GM19043 (cell line): ENCODE data around the gene CYP2R1.
A peak's percentile ranks its signal among the peaks of the same experiment; 100 is the strongest.

ENCODE experiments used
- ATAC-seq: cut with Tn5 transposase; IDR thresholded peaks from one replicate; pipeline ENCODE4 v1.9.1; 2021; ENCODE audit warnings: low read depth; ENCODE audit not compliant: unreplicated experiment

The CYP2R1 gene, protein sequence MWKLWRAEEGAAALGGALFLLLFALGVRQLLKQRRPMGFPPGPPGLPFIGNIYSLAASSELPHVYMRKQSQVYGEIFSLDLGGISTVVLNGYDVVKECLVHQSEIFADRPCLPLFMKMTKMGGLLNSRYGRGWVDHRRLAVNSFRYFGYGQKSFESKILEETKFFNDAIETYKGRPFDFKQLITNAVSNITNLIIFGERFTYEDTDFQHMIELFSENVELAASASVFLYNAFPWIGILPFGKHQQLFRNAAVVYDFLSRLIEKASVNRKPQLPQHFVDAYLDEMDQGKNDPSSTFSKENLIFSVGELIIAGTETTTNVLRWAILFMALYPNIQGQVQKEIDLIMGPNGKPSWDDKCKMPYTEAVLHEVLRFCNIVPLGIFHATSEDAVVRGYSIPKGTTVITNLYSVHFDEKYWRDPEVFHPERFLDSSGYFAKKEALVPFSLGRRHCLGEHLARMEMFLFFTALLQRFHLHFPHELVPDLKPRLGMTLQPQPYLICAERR

DNA sequence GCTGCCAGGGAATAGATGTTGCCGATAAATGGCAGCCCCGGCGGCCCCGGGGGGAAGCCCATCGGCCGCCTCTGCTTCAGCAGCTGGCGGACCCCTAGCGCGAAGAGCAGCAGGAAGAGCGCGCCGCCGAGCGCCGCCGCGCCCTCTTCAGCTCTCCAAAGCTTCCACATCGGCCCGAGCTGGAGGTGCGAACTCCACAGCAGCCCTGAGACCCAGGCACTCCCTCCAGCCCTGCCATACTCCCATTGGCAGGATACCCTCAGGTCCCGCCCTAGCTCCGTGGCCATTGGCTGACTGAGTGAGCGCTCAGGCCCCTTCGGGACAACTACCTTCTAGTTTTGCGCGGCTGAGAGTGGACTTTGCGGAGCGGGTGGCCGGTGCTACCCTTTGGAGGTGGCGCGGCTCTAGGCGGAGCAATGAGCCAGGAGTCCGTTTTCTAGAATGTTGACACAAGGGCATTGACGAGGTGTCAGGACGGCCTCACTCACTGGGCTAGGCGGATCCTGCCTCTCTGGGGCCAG is at the start of gene CYP2R1:
Gene CYP2R1, minus strand, starts transcription at position 196 of the 521 bp plus-strand sequence. Its CDS starts 26 bp downstream, at position 170.
- ATAC-seq, result peak; percentile 93

DNA sequence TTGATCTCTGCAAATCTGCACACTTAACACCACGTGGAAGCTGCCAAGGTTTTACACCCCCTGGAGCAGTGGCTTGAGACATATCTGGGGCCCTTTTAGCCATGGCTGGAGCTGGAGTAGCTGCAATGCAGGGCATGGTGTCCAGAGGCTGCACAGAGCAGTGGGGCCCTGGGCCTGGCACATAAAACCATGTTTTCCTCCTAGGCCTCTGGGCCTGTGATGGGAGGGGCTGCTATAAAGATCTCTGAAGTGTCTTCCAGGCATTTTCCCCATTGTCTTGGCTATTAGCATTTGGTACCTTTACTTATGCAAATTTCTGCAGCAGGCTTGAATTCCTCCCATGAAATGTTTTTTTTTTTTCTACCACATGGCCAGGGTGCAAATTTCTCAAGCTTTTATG is 46.9 kb upstream of the CYP2R1 start:
- no peak for ATAC-seq

DNA sequence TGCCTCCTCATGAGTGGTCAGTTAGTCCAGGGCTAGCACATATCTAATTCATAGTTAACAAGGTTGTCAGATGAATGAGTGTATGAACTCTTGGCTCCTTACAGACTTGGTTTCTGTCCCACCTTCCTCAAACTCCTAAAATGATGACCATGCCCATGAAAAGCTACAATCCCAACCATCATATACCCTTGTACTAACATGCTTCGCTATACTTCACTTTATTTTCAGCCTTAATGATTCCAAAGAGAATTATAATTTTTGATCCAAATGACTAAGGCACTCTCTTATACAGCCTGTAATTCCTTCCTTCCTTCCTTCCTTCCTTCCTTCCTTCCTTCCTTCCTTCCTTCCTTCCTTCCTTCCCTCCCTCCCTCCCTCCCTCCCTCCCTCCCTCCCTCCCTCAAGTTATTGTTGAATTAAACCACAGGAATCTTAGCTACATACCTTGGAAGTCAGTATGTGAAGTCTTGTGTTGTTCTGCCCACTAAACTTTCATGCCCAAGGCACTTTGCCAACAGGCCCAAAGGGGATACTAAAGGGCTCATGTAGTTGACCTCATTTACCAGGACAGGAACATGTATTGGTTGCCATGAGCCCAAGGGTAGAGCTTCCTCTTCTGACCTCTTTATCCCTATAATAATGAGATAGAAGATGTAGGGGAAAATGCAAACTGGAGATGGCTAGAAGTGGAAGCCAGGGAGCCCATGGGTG is 42.8 kb upstream of the CYP2R1 start:
- no peak for ATAC-seq

DNA sequence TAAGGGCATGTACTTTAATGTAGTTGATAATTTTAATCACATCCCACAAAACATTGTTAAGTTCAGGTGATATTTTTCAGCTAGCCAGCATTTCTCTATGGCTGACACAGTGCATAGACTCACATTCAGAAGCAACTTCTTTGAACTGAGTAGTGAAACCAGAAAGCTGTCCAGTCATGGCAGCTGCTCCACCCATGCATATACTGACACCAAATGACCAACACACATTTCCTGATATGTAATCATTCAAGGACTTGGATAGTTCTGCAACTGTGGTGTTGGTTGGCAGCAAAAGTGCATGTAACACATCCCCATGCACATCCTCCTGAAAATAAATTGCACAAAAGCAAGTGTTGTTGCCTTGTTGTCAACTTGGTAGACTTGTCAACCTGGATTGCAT is 40.4 kb upstream of the CYP2R1 start:
- ATAC-seq, result no peak

DNA sequence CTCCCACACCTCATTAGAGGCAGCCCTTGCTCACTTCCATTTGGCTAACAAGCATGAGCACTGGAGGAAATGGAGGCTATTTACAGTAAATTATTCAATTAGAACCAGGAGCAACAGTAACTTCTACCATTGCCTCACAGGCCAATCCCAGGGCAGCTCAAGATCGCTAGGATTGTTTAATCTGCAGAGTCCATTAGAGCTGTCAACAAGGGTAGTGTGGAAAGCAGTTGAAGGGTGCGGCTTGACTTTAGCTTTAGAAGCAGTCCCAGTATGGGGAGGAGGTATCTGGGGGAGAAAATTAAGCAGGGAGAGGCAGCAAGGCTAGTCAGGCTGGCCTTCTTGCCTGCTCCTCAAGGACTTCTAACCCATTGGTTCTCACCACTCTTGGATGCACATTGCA is 38.3 kb upstream of the CYP2R1 start:
- no peak for ATAC-seq

DNA sequence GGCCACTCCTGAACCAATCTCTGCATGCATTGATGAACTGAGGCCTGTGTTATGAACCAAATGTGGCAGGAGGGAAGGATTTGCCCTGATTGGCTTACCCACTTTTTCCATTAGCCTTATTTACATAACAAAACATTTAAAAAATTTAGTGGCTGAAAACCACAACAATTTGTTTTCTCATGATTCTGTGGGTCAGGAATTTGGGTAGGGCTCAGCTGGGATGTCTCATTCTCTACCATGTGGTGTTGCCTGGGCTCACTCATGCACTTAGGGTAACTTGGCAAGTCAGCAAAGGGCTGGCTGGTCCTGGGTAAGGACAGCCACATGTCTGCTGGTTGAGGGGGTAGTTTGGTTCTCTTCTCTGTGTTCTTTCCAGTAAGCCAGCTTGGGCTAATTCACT is 35.1 kb upstream of the CYP2R1 start:
- no peak for ATAC-seq

DNA sequence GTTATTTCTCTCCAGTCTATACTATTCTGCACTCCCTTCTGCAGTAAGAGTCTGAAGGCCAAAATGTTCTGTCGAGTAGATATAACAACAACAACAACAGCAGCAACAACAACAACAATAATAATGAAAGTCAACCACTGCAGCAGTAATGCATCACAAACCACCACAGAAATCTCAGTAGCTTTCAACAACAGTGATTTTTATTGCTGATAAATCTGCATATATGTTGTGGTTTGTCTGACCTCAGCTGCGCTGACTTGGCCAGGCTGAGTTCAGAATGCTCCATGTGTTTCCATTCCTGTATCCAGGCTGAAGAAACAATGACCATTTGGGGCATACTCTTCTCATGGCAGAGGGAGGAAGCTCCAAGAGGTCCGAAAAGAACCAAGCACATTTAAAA is 32.3 kb upstream of the CYP2R1 start:
- no peak for ATAC-seq

DNA sequence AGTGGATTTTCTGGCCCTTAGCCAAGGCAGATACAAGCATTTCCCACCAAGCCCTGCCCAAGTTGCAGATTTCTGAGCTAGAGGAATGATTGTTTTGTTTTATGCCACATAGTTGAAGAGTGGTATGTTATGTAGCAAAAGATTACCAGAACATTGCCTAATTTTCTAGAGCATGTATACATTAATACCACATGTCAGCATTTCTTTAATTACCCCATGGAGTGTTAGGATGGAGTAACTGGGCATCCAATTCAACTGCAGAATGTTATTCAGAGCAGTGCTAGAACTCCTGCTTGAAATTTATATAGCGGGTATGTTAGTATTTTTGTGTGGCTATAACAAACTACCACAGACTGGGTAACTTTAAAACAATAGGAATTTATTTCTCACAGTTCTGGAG is 24.4 kb upstream of the CYP2R1 start:
- ATAC-seq, result no peak

DNA sequence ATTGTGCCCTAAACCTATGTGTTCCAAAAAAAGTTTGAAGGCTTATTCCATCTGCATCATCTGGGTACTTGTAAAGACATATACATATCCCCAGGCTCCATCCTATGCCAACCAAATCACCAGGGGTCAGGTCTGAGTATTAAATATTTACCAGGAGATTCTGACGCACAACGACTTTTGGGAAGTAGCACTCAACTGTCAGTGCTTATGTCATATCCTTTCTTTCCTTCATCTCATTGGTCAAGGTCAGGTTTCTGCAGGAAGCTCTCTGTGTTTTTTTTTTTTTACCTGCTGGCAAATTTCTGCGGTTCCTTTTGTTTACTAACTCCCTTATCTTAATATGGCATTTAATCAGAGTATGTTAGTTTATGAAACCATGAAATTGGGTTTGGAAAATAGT is 22.5 kb upstream of the CYP2R1 start:
- ATAC-seq, result no peak

DNA sequence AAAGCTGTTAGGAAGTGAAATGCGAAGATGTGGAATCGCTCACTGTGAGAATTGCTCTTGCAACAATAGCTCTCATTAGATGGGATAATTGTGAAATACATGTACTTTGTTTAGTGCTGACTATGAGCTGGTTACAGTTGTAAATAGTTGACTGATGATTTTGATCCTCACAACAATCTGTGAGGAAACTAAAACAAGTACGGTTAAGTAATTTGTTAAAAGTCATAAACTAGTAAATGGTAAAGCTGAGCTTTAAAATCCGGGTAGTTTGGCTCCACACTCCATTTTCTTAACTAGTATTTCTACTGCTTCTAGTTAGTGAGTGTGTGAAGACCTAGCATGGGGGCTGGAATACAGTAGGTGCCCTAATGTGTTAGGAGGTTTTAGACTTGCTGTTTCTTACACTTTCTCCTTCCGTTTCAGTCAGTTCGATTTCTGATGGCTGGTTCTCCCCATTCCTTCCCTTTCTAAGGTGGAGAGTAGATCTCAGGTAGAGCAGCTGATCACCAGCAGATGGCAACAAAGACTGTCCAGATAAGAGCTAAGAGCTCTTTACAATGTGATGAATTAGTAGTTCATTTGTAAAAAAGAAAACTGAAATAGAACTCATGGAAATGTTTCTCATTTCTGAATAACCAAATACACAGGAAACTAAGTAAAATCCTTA is 16.3 kb upstream of the CYP2R1 start:
- no peak for ATAC-seq

DNA sequence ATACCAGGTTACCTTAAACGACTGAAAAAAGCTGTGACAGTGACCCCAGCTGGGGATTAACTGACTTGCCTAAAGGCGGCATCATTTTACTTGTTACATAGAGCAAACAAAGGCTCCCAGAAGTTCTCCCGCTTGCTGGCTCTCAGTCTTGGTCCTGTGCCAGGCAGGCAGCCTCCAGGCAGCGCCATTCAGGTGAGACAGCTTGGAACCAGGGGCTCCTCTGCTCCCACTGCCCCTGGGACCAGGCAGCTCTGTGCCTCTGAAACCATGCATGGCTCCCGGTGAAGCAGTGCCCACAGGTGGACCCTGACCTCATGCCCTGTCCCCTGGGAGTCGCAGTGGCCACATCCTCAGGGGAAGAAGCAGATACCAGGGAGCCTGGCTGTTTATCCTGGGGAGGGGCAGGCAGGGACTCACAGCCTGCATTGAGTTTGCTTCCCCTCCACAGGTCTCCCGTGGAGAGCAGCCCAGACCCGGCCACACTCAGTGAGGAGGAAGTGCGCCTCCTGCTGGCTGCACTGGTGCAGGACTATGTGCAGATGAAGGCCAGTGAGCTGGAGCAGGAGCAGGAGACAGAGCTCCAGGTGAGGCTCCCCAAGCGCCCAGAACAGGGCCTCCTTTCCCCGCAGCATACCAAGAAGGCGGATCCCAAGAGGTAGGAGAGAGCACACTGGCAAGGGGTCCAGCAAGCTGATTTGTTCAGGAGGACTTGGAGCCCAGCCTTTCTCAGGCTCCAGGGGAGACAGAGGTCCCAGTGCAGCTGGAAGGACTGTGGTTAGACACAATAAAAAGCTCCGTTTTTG is 15.6 kb upstream of the CYP2R1 start:
- ATAC-seq, result peak; percentile 41

DNA sequence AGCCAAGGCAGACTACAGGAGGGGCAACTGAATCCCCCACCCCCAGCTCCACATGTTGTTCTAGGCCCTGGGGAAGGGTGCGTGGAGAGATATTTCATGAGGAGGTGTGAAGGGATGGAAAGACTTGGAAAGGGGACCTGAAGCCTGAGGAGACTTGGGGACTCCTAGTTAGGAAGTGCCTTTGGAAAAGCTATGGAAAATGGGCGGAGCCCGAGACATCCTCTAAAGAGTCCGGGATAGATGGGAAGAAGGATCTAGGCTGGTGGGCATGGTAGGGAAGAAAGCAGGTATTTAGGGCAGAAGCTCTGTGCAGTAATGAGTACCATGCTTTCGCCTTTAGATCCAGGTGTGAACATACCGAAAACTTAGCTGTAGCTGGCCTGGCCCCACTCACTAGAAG is 15.0 kb upstream of the CYP2R1 start:
- ATAC-seq, result no peak

DNA sequence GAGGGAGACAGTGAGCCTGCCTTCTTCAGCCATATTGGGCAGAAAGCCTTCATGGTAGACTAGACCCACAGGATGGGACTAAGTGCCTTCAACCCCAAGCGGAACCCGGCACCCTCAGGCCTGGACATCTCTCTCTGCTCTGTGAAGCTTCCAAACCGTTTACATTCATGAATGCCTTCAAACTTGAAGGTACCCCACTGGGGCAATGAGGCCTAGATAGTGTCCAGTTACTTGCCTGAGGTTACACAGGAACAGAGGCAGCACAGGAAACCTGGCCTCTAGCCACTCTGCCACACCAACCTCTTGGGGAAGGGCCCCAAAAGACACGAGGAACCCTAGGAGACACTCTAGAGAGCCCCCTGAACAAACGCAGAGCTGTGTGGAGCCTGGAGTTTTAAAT is 14.5 kb upstream of the CYP2R1 start:
- ATAC-seq, result no peak

DNA sequence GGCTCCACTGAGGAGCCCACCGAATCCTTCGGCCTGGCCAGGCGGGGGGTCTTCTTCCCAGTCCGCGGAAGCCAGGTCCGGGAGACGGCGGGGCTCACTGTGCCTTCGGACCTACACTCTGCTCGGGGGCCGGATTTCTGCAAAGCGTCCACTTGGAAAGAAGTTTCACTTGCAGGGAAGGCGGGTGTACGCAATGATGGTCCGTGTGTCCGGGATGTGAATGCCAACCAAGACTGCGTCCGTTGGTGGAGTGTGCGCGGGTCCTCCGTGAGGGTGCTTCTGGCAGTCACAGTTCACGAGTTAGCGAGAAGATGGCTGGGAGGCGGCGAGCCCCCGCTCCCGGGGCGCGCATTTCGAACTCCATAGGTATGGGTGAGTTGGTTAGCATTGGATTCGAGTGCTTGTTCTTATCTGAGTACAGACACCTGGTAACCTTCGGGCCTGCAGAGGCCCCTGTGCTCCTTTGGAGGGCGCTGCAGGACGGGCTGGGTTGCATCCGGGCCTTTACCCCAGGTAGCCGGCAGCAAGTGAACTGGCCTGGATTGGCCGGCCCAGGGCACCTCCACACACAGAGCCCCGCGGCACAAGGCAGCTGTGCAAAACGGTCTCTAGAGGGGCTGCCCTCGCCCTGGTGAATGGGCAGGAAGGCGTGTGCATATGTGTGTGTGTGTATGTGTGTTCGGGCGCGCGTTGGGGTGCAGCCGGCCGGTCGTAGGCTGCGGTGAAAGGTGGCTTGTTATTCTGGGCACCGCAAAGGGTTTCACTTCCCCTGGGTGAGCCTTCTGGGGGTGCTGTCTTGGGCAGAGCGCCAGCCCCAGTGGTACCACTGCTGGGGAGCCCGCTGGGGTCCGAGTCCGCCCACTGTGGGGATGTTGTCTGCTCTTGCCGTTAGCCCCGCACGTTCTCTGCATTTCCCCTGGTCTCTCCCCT is 13.3 kb upstream of the CYP2R1 start:
- peak; percentile 55 for ATAC-seq

DNA sequence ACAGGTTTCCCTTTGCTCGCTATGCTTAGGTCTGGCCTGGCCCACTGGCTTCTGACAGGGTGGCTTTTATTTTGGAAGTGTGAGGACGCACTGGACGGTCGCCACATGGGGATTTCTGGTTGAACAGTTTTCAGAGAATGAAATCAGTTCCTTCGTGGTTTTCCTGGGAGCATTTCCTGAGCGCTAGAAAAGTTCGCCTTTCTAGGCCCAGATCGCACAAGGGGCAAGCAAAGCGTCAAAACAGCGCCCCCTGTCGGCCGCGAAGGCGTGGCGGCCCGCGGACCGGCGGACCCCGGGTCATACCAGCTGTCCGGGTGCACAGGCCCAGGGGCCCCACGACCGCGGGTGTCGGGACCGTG is 12.7 kb upstream of the CYP2R1 start:
- ATAC-seq, result peak; percentile 42

DNA sequence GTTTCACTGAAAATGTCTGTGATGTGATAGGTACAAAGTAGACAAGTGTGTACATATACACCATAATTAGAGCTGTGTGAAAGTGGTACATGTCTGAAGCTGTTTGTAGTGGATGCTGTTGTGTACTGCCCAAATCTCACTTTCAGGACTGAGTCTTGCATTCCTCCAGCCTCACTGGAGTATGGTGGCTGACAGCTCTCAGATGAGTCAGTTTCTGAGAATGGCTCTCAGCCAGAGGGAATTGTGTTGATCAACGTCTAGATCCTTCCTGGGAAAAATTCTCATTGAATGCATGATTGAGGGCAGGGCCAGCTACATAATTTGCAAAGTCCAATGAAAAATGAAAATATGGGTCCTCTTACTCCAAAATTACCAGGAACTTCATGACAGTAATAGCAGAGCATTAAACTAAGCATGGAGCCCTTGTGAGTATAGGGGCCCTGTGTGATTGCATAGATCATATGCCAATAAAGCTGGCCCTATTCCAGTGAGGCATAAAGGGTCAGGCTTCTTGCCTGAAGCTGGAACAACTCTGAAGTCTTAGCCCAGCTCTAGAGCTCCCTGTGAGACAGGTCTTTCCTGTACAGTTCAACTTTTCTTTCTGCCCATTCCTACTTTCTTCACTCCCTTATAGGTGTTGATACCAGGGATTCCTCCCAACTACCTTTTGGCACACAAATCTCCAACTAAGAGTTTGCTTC is 10.8 kb upstream of the CYP2R1 start:
- no peak for ATAC-seq

DNA sequence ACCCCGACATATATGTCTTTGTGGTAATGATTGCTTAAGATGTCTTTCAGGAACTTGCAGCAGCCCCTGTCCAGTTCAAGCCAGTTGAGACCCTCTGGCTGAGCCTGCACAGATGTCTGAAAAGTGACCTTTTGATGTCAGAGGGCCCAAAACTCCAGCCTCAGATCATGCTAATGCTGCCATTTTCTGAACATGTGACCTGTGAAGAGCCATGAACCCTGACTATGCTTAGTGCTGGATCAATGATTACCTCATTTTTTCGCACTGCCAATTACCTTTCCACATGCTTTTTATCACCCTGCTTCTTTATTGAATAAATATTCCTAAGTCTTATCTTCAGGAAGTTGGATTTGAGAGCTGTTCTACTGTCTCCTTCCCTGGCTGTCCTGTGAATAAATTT is 6.9 kb upstream of the CYP2R1 start:
- ATAC-seq, result no peak

DNA sequence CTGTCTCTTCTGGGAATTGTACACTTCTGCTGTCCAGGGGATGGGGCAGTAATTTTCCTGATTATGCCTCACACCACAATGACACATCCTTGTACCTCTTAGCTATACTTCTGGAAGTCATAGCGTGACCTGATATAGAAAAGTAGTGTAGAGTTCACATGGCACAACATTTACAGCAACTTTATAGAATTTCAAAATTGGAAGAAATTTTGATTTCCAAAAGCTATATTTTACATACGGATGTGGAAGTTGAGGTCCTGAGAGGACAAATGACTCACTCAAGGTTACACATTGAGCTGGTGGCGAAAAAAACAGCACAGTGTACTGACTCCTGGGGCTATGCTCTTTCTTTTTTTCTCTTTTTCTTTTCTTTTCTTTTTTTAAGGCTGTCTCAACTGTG is 6.3 kb upstream of the CYP2R1 start:
- ATAC-seq, result no peak
